ENCODE measurements around the gene SHANK2.

SHANK2 gene

GRCh38 chr11:71222318-71223080, 29.9 kb downstream of the SHANK2 start:
- peak; percentile 53 for DNase-seq (ENCODE audit: low spot score)

GRCh38 chr11:71221821-71222220, 30.6 kb downstream of the SHANK2 start:
- DNase-seq (ENCODE audit: low spot score), result peak; percentile 50

- DNase-seq (ENCODE audit: low spot score), result peak; percentile 9
Observed at GRCh38 chr11:71221201-71221600, 31.2 kb downstream of the SHANK2 start.

- peak; percentile 14 for DNase-seq (ENCODE audit: low spot score)
Observed at GRCh38 chr11:71218789-71219499, 33.4 kb downstream of the SHANK2 start.

GRCh38 chr11:71215425-71215965, 36.9 kb downstream of the SHANK2 start:
- DNase-seq (ENCODE audit: low spot score), result peak; percentile 52

GRCh38 chr11:71214553-71215424, 37.6 kb downstream of the SHANK2 start:
- peak; percentile 38 for DNase-seq (ENCODE audit: low spot score)

GRCh38 chr11:71213696-71214552, 38.5 kb downstream of the SHANK2 start:
- peak; percentile 47 for DNase-seq (ENCODE audit: low spot score)

GRCh38 chr11:71212871-71213559, 39.4 kb downstream of the SHANK2 start:
- DNase-seq (ENCODE audit: low spot score), result peak; percentile 71

GRCh38 chr11:71211631-71212030, 40.7 kb downstream of the SHANK2 start:
- peak; percentile 0 for DNase-seq (ENCODE audit: low spot score)

GRCh38 chr11:71210861-71211260, 41.5 kb downstream of the SHANK2 start:
- DNase-seq (ENCODE audit: low spot score), result peak; percentile 30

GRCh38 chr11:71209656-71210055, 42.7 kb downstream of the SHANK2 start:
- DNase-seq (ENCODE audit: low spot score), result peak; percentile 52

GRCh38 chr11:71209181-71209580, 43.2 kb downstream of the SHANK2 start:
- peak; percentile 44 for DNase-seq (ENCODE audit: low spot score)

GRCh38 chr11:71208011-71208774, 44.2 kb downstream of the SHANK2 start:
- DNase-seq (ENCODE audit: low spot score), result peak; percentile 59

- DNase-seq (ENCODE audit: low spot score), result peak; percentile 20
Observed at GRCh38 chr11:71207563-71207962, 44.8 kb downstream of the SHANK2 start.

GRCh38 chr11:71206186-71206585, 46.2 kb downstream of the SHANK2 start:
- peak; percentile 71 for DNase-seq (ENCODE audit: low spot score)

- no peak for DNase-seq (ENCODE audit: low spot score)
Observed at GRCh38 chr11:71204748-71205664, 47.4 kb downstream of the SHANK2 start.

- no peak for DNase-seq (ENCODE audit: low spot score)
Observed at GRCh38 chr11:71204294-71204693, 48.1 kb downstream of the SHANK2 start.

GRCh38 chr11:71203681-71204080, 48.7 kb downstream of the SHANK2 start:
- DNase-seq (ENCODE audit: low spot score), result no peak

GRCh38 chr11:71202966-71203365, 49.4 kb downstream of the SHANK2 start:
- DNase-seq (ENCODE audit: low spot score), result no peak
